NCI-H1694 (cell line): ENCODE results near the gene PM20D2.

Source experiments
- DNase-seq: peaks from one replicate; lab custom pipeline; 2025; lab: John Stamatoyannopoulos, UW

The PM20D2 gene

GRCh38 chr6:89204096-89204495, 58.2 kb downstream of the PM20D2 start:
- no peak for DNase-seq

DNA sequence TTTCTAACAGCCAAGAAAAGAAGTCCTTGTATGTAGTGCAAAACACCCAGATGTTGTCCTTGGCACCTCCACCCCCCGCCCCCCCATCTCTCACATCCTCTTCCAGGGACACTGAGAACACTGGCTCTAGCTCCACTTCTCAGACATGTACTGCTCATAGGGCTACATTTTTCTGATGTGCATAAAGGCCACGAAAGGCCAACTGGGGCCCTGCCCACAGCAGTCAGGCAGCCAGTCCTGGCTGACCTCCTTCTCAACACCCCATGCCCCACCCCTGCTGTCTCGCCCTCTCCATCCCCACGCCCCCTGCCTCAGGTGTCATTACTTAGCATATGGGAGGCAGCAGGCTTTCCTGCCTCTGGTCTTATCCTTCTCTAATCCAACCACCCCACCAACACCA, 60.0 kb downstream of the PM20D2 start:
- no peak for DNase-seq

DNA sequence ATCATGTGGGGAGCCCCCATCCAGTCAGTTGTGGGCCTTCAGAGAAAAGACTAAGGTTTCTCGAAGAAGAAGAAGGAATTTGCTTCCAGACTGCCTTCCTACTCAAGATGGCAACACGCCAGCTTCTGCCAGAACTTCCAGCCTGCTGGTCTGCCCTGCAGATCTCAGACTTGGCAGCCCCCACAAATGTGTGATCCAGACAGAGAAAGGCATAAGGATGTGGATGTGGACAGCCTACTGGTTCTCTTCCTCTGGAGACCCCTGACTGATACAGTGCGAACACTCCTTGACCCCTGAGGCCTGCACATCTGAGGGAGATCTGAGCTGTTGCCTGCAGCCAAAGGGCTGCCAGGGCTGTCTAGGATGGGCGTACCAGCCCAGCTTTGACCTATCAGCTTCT, 62.7 kb downstream of the PM20D2 start:
- DNase-seq: no peak

GRCh38 chr6:89209457-89209856, 63.6 kb downstream of the PM20D2 start:
- DNase-seq: no peak

GRCh38 chr6:89212472-89212871, 66.6 kb downstream of the PM20D2 start:
- no peak for DNase-seq

GRCh38 chr6:89214197-89214596, 68.3 kb downstream of the PM20D2 start:
- no peak for DNase-seq
